NK-92 (cell line): Measurements from ENCODE around the gene CDC42EP4.

ENCODE experiments used
- DNase-seq: peaks from one replicate; lab custom pipeline; 2025; ENCODE audit not compliant: unreplicated experiment; lab: John Stamatoyannopoulos, UW

Gene CDC42EP4

DNA sequence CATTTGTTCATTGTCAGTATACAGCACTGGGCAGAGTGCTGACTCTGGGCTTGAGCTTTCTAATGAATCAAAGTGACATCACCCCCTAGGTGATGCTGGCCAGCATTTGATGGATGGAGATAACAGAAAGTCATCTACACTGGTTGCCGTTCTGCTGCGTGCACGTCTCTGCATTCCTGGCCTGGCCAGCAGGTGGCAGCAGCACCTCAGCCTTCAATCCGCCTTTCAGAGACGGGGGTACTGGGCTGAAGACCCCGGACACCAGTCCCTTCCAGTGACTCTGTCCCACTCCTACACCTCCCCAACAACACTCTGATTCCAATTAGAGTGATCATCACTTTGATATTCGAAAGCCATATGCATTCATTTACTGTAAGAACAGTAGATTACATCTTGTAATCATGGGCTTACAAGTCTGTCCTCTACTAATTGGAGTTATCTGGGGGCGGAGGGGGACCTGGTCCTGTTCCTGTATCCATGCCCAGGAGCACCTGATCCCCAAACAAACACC lies 56.1 kb downstream of the CDC42EP4 start:
- DNase-seq = no peak

- DNase-seq = no peak
Observed at GRCh38 chr17:73251871-73252270, 59.9 kb downstream of the CDC42EP4 start.

- DNase-seq = no peak
Observed at GRCh38 chr17:73250851-73251640, 60.8 kb downstream of the CDC42EP4 start.

DNA sequence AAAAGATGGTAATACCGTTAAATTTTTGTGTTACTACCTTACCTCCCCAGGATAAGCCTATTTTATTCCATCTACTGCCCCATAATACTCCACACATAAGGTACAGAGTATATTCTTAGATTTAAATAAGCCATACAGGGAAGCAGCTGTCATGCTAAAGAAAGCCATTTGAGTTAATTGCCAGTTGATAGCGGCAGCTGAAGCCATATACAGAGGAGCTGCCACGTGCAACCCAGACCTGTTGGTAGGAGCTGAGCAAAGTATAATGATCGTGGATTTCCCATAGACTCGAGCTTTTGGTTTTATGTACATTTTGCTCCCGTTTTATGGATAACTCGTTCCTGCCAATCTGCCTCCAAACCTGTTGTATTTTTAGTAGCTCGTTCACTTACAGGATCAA lies 62.1 kb downstream of the CDC42EP4 start:
- no peak for DNase-seq

DNA sequence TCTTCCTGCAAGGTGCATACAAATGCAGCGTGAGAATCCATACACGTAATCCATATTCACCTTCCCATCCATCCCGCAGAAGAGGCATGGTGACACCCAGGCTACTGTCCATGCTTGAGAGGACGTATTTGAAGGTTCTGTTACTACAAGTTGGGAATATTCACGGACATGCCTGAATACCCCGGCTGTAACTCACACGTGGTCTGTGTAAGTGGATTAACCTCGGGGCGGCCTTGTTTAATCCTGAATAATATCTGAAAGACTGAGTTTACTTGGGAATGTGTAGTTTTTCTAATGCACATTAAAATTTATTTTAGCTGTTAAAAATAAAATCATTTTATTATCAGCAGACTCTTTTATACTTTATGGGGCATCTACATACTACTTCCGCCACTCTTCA lies 63.3 kb downstream of the CDC42EP4 start:
- no peak for DNase-seq

DNA sequence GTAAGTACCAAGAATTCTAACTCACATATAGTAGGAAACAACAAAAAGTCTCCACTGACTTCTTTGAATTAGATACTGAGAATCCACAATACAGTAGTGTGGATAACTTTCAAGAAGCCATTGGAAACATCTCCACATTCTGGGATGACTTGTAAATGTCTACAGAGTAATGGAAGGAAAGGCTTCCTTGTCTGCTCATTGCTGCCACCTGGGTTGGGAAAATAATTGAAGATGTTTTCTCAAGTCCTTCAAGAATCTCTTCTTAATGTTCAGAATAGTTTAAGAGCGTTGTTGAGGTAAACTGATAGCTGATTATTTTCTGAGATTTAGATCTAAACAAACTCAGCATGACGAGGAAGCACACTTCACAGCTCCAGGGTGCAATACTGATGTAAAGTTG lies 64.1 kb downstream of the CDC42EP4 start:
- DNase-seq = no peak

DNA sequence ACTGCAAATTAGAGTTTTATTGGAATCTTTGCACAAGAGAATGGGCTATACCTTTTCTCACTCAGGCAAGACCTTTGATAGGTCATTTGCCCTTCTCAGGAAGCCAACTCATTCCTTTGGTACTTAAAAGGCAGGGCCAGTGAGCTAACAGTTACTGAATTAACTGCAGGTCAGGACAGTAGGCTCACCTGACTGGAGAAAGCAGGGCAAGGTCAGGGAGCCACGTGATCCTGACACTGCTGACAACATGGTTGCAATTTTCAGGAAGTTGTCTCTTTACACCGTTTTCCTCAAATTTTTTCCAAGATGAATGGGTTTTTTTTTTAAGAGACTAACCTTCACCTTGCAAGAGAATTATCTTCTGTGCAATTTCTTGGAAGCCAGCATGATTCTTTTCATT lies 71.2 kb downstream of the CDC42EP4 start:
- DNase-seq = no peak

GRCh38 chr17:73237714-73238113 lies 74.1 kb downstream of the CDC42EP4 start:
- no peak for DNase-seq

GRCh38 chr17:73234736-73235135 lies 77.1 kb downstream of the CDC42EP4 start:
- DNase-seq = no peak
